Neural cell (in vitro differentiated cells): ENCODE data around the gene WFIKKN1.

ENCODE experiments used
- EP300 ChIP-seq: fragments of 450-650 bp; conservative IDR thresholded peaks from 2 replicates; pipeline ENCODE4 v1.6.1; 2014; ENCODE audit warnings: antibody characterized with exemption, mild to moderate bottlenecking, moderate library complexity; ENCODE audit not compliant: poor library complexity, severe bottlenecking
- TF ChIP-seq, protein P1 (sequence below): fragments of 450-650 bp; IDR thresholded peaks from 2 replicates; pipeline ENCODE4 v1.5.1; 2014; ENCODE audit warnings: antibody characterized with exemption, mild to moderate bottlenecking, moderate library complexity; ENCODE audit not compliant: poor library complexity, severe bottlenecking

DNA sequence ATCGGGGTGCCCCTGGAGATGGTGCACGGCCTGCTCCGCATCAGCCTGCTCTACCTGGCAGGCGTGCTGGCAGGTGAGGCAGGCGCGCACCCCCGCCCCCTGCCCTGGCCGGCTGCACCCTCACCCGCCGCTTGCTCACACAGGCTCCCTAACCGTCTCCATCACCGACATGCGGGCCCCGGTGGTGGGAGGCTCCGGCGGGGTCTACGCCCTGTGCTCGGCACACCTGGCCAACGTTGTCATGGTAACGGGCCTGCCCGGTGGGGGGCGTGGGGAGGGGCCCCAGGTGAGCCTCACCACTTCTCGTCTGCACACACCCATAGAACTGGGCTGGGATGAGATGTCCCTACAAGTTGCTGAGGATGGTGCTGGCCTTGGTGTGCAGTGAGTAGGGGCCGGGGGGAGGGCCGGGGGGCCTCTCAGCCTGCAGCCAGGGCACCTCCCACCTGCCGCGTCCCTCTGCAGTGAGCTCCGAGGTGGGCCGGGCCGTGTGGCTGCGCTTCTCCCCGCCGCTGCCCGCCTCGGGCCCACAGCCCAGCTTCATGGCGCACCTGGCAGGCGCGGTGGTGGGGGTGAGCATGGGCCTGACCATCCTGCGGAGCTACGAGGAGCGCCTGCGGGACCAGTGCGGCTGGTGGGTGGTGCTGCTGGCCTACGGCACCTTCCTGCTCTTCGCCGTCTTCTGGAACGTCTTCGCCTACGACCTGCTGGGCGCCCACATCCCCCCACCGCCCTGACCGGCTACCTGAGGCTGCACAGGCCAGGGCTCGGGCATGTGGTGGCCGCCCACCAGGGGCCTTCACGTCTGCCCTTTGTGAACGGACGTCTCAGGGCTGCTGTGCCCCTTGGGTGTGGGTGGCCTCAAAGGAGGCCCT lies 46.8 kb downstream of the WFIKKN1 start:
- TF ChIP-seq, protein P1, sequence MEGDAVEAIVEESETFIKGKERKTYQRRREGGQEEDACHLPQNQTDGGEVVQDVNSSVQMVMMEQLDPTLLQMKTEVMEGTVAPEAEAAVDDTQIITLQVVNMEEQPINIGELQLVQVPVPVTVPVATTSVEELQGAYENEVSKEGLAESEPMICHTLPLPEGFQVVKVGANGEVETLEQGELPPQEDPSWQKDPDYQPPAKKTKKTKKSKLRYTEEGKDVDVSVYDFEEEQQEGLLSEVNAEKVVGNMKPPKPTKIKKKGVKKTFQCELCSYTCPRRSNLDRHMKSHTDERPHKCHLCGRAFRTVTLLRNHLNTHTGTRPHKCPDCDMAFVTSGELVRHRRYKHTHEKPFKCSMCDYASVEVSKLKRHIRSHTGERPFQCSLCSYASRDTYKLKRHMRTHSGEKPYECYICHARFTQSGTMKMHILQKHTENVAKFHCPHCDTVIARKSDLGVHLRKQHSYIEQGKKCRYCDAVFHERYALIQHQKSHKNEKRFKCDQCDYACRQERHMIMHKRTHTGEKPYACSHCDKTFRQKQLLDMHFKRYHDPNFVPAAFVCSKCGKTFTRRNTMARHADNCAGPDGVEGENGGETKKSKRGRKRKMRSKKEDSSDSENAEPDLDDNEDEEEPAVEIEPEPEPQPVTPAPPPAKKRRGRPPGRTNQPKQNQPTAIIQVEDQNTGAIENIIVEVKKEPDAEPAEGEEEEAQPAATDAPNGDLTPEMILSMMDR, result no peak
- TF ChIP-seq EP300, result no peak
